ENCODE measurements around the gene BCAT1. TPM values are rescaled to one million over a fixed set of nuclear protein-coding genes. Genes with fewer than 3 reads are reported as not detected.

Gene BCAT1, protein sequence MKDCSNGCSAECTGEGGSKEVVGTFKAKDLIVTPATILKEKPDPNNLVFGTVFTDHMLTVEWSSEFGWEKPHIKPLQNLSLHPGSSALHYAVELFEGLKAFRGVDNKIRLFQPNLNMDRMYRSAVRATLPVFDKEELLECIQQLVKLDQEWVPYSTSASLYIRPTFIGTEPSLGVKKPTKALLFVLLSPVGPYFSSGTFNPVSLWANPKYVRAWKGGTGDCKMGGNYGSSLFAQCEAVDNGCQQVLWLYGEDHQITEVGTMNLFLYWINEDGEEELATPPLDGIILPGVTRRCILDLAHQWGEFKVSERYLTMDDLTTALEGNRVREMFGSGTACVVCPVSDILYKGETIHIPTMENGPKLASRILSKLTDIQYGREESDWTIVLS
- total RNA-seq (10 to 100 TPM in 2 of 9 donors, 1 to 10 TPM in 7; 1.5 to 28.9 (median 5.6) TPM), polyA plus RNA-seq (1 to 10 TPM in 1 of 2 donors, under 1 TPM in 1; 0.57 to 2.4 TPM)
- long read RNA-seq, donor 1, full-length matches to known transcripts, result 3 of 4 reads
- long read RNA-seq, donor 1, partial matches to known transcripts, result 0 of 4 reads
- long read RNA-seq, donor 1, other reads (novel, unspliced or antisense), result 1 of 4 reads
- long read RNA-seq, donor 2, full-length matches to known transcripts, result 4 of 6 reads
- long read RNA-seq, donor 2, partial matches to known transcripts, result 1 of 6 reads
- long read RNA-seq, donor 2, other reads (novel, unspliced or antisense), result 1 of 6 reads
- long read RNA-seq, donor 3, full-length matches to known transcripts, result 3 of 4 reads
- long read RNA-seq, donor 3, partial matches to known transcripts, result 0 of 4 reads
- long read RNA-seq, donor 3, other reads (novel, unspliced or antisense), result 1 of 4 reads

DNA sequence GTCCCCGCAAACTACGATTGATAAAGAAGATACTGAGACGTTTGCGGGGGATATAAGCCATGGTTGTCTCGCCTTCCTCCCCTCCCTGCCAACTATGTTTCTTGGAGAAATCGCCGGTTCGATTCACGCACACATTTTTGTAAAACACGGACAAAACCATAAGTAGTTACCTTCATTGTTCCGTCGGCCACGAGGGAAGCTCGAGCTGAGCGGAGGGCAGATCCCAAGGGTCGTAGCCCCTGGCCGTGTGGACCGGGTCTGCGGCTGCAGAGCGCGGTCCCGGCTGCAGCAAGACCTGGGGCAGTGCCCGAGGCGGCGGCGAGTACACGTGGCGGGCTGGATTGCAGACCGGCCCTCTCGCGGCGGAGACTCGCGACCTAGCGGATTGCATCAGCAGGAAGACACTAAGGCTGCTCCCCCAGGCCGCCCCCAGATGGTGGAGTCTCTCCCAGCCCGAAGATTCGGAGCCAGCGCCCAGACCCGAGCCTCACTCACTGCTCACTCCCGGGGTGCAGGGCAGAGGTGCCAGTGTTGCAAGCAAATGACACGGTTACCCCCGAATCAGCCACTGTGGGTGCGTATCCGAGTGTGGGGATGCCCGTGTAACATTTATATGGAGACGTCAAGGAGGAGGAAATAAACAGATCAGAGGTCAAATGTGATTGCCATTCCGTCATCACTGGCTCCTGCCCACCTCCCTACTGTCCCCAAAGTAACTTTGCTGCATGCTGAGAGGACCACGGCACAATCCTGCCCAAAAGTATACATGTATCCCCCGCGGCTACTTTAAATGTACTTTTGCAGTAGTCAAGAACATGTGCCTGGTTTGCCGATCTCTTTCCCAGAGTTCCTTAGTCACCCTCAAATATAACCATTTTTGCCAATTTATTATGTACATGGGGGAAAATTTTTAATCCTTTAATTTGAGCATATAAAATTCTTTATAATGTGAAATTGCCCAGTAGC, at the start of gene BCAT1:
BCAT1 (minus strand) TSS at position 345 of the 966 bp plus-strand sequence; CDS start at position 176, 169 bp downstream.
- ATAC-seq (peak; percentile 59 to 91 (median 83)), DNase-seq (peak; percentile 53 to 84 (median 80))
- WGBS, 4 donors, result 6 to 10% (median 7%) methylated on average over 43 to 52 of the region's 52 CpGs
- H3K36me3 ChIP-seq, result no peaks in the 10 kb centered on the region
- H3K27ac ChIP-seq, result peak within 1 kb of the TSS in 1 of 12 donors; percentile 54
- H3K4me3 ChIP-seq, result peak within 1 kb of the TSS; percentile 37 to 71 (median 55)
- intact Hi-C loops (cut with DNase I), result no loop called here
- peaks cover 0 to 33% (median 14%) of the 10 kb centered on the region in 9 donors for H3K27me3 ChIP-seq
- no peak for TF ChIP-seq POLR2A (IDR thresholded peaks at IDR 0.05)
- TF ChIP-seq, protein P1, sequence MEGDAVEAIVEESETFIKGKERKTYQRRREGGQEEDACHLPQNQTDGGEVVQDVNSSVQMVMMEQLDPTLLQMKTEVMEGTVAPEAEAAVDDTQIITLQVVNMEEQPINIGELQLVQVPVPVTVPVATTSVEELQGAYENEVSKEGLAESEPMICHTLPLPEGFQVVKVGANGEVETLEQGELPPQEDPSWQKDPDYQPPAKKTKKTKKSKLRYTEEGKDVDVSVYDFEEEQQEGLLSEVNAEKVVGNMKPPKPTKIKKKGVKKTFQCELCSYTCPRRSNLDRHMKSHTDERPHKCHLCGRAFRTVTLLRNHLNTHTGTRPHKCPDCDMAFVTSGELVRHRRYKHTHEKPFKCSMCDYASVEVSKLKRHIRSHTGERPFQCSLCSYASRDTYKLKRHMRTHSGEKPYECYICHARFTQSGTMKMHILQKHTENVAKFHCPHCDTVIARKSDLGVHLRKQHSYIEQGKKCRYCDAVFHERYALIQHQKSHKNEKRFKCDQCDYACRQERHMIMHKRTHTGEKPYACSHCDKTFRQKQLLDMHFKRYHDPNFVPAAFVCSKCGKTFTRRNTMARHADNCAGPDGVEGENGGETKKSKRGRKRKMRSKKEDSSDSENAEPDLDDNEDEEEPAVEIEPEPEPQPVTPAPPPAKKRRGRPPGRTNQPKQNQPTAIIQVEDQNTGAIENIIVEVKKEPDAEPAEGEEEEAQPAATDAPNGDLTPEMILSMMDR (IDR thresholded peaks at IDR 0.05), result no peak
- no peaks in the 10 kb centered on the region for H3K9me3 ChIP-seq
- H3K4me1 ChIP-seq, result peaks cover 0 to 32% (median 2%) of the 10 kb centered on the region in 12 donors

DNA sequence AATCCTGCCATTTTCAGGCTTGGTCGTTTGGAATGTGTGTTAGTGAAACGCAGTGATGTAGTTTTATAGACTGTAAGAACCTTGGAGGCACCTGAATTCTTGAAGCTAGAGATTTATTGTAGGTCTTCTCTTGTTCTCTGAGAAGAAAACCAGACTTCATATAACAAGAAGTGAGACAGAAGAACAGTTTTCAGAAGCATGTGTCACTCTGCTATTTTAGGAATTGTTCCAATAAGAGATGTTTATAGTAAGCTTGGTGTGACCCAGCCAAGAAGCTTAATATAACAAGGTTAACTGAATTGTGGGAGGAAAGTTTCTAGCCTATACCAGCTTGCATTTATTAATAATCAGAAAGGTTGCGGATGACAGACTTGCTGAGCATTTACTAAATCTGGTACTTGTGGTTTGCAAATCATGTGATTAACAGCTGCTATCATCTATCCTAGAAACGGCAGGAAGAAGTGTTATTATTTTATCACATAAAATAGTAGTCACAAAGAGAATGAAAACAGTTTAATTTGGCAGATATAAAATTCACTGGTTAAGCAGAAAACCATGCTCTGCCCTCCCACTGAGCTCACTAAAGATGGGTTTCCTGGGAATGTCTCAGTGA, 49.2 kb upstream of the BCAT1 start:
- peak in 3 of 4 donors; percentile 49 to 65 (median 49) for ATAC-seq
- no peak for DNase-seq
- Histone ChIP-seq H3K27me3 (no peaks in the 10 kb centered on the region), H3K4me1 (peaks cover 0 to 14% (median 4%) of the 10 kb centered on the region in 12 donors), H3K27ac (peak overlapping the region in 1 of 12 donors; percentile 2), H3K36me3 (no peaks in the 10 kb centered on the region), H3K9me3 (no peaks in the 10 kb centered on the region), H3K4me3 (peak overlapping the region in 1 of 12 donors; percentile 13)
- intact Hi-C loops (cut with DNase I), result loop anchor here in 1 of 10 donors (10.0 kb wide), 1 partner anchor 397 kb away; no protein-coding TSS in a partner anchor
- WGBS, 4 donors, result 32 to 40% (median 36%) methylated on average over 4 of the region's 4 CpGs
- TF ChIP-seq POLR2A (IDR thresholded peaks at IDR 0.05), result no peak
- TF ChIP-seq, protein P1 (IDR thresholded peaks at IDR 0.05), result no peak

DNA sequence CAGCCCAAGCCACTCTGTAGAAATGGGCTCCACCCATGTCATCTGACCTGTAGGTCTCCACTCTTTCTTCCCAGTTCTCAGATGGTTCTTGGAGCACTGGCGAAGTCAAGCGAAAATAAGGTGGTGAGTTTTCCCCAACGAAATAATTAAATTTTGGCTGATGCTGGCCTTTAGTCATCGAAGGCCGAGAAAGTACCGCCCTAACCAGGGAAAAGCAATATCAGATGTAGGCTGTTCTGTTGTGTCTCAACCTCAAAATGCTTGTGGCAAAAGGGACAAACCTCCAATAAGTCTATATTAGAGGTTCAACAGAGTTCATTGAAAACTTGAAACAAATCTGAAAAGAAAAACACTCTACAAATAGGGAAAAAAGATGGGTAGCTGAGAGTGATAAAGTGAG, 48.6 kb upstream of the BCAT1 start:
- H3K4me3 ChIP-seq, result no peak overlapping the region
- intact Hi-C loops (cut with DNase I), result loop anchor here in 1 of 10 donors (10.0 kb wide), 1 partner anchor 397 kb away; no protein-coding TSS in a partner anchor
- H3K27me3 ChIP-seq, result no peaks in the 10 kb centered on the region
- TF ChIP-seq, protein P1 (IDR thresholded peaks at IDR 0.05), result no peak
- TF ChIP-seq POLR2A (IDR thresholded peaks at IDR 0.05), result no peak
- no peak for ATAC-seq
- peaks cover 0 to 14% (median 4%) of the 10 kb centered on the region in 12 donors for H3K4me1 ChIP-seq
- WGBS, 4 donors, result 88 to 96% (median 92%) methylated on average over 6 of the region's 6 CpGs
- H3K36me3 ChIP-seq, result no peaks in the 10 kb centered on the region
- H3K27ac ChIP-seq, result peak overlapping the region in 1 of 12 donors; percentile 2
- H3K9me3 ChIP-seq, result no peaks in the 10 kb centered on the region
- no peak for DNase-seq
